SK-N-SH treated with all-trans-retinoic acid at 6 μM for 48 hours (cell line): ENCODE data around the gene RAD51B.

Experiments
- ATAC-seq: fragments of 200-7000 bp; cut with Tn5 transposase; 3 replicates; pipeline ENCODE4 v1.9.1; 2020; ENCODE audit warnings: mild to moderate bottlenecking, moderate library complexity
- ARNTL ChIP-seq: fragments of 450-650 bp; formaldehyde crosslinking; IDR thresholded peaks from 2 replicates; pipeline ENCODE4 v1.5.0; 2020; ENCODE audit warnings: low read depth, mild to moderate bottlenecking, moderate library complexity, borderline replicate concordance
- BACH2 ChIP-seq: fragments of 250-450 bp; sonication (Bioruptor Pico); IDR thresholded peaks from 2 replicates; pipeline ENCODE4 v1.9.0; 2021; ENCODE audit warnings: mild to moderate bottlenecking, borderline replicate concordance
- CSDC2 ChIP-seq: fragments of 250-450 bp; sonication (Bioruptor Pico); IDR thresholded peaks from 2 replicates; pipeline ENCODE4 v1.5.0; 2020; ENCODE audit warnings: mild to moderate bottlenecking, moderate library complexity
- ESRRG ChIP-seq: fragments of 250-450 bp; sonication (Bioruptor Pico); IDR thresholded peaks from 2 replicates; pipeline ENCODE4 v1.6.1; 2021; ENCODE audit warnings: mild to moderate bottlenecking
- GLIS3 ChIP-seq: fragments of 250-450 bp; sonication (Bioruptor Pico); IDR thresholded peaks from 2 replicates; pipeline ENCODE4 v1.5.0; 2020; ENCODE audit warnings: mild to moderate bottlenecking, moderate library complexity
- ISL1 ChIP-seq: fragments of 250-450 bp; sonication (Bioruptor Pico); IDR thresholded peaks from 2 replicates; pipeline ENCODE4 v2.1.2; 2022; ENCODE audit warnings: mild to moderate bottlenecking, moderate library complexity
- PATZ1 ChIP-seq: fragments of 250-450 bp; sonication (Bioruptor Pico); IDR thresholded peaks from 2 replicates; pipeline ENCODE4 v1.8.0; 2020; ENCODE audit warnings: mild to moderate bottlenecking, moderate library complexity, borderline replicate concordance
- POU6F1 ChIP-seq: fragments of 250-450 bp; sonication (Bioruptor Pico); IDR thresholded peaks from 2 replicates; pipeline ENCODE4 v1.8.0; 2021; ENCODE audit warnings: low read depth, mild to moderate bottlenecking, moderate library complexity, borderline replicate concordance
- PPARA ChIP-seq: fragments of 250-450 bp; sonication (Bioruptor Pico); IDR thresholded peaks from 2 replicates; pipeline ENCODE4 v1.5.0; 2020; ENCODE audit warnings: mild to moderate bottlenecking, borderline replicate concordance
- RARB ChIP-seq: fragments of 250-450 bp; sonication (Bioruptor Pico); IDR thresholded peaks from 2 replicates; pipeline ENCODE4 v1.8.0; 2021; ENCODE audit warnings: mild to moderate bottlenecking, moderate library complexity
- SNAI2 ChIP-seq: fragments of 250-450 bp; sonication (Bioruptor Pico); IDR thresholded peaks from 2 replicates; pipeline ENCODE4 v1.5.0; 2020; ENCODE audit warnings: mild to moderate bottlenecking, moderate library complexity
- TCF4 ChIP-seq: fragments of 250-450 bp; sonication (Bioruptor Pico); IDR thresholded peaks from 2 replicates; pipeline ENCODE4 v1.8.0; 2021; ENCODE audit warnings: mild to moderate bottlenecking, moderate library complexity, borderline replicate concordance
- TOX ChIP-seq: fragments of 250-450 bp; sonication (Bioruptor Pico); IDR thresholded peaks from 2 replicates; pipeline ENCODE4 v1.8.0; 2021; ENCODE audit warnings: mild to moderate bottlenecking, moderate library complexity, borderline replicate concordance
- ZC3H10 ChIP-seq: fragments of 250-450 bp; sonication (Bioruptor Pico); IDR thresholded peaks from 2 replicates; pipeline ENCODE4 v1.5.1; 2021; ENCODE audit warnings: mild to moderate bottlenecking, moderate library complexity
- ZFP3 ChIP-seq: fragments of 250-450 bp; sonication (Bioruptor Pico); IDR thresholded peaks from 2 replicates; pipeline ENCODE4 v1.5.0; 2020; ENCODE audit warnings: mild to moderate bottlenecking, moderate library complexity
- ZFP30 ChIP-seq: fragments of 450-650 bp; formaldehyde crosslinking; IDR thresholded peaks from 2 replicates; pipeline ENCODE4 v1.5.0; 2022; ENCODE audit warnings: mild to moderate bottlenecking, moderate library complexity
- ZNF565 ChIP-seq: fragments of 450-650 bp; formaldehyde crosslinking; conservative IDR thresholded peaks from 2 replicates; pipeline ENCODE4 v1.5.0; 2020; ENCODE audit warnings: low read depth, mild to moderate bottlenecking, moderate library complexity
- ZNF70 ChIP-seq: fragments of 450-650 bp; formaldehyde crosslinking; IDR thresholded peaks from 2 replicates; pipeline ENCODE4 v1.5.0; 2020; ENCODE audit warnings: mild to moderate bottlenecking, moderate library complexity
- ZNF8 ChIP-seq: fragments of 450-650 bp; formaldehyde crosslinking; IDR thresholded peaks from 2 replicates; pipeline ENCODE4 v1.5.0; 2020; ENCODE audit warnings: mild to moderate bottlenecking, moderate library complexity
- TF ChIP-seq, protein P1 (sequence below): fragments of 250-450 bp; sonication (Bioruptor Pico); IDR thresholded peaks from 2 replicates; pipeline ENCODE4 v1.5.1; 2020; ENCODE audit warnings: low read depth, mild to moderate bottlenecking, moderate library complexity
- TF ChIP-seq, protein P2 (sequence below): fragments of 250-450 bp; sonication (Bioruptor Pico); IDR thresholded peaks from 2 replicates; pipeline ENCODE4 v1.5.0; 2020; ENCODE audit warnings: mild to moderate bottlenecking, moderate library complexity
- TF ChIP-seq, protein P3 (sequence below): fragments of 250-450 bp; sonication (Bioruptor Pico); IDR thresholded peaks from 2 replicates; pipeline ENCODE4 v1.5.1; 2021; ENCODE audit warnings: mild to moderate bottlenecking, moderate library complexity

Gene RAD51B

GRCh38 chr14:67932708-67933246 is 113.2 kb downstream of the RAD51B start (continued):
- no peak for TF ChIP-seq POU6F1 (CRISPR knock-in tag)

DNA sequence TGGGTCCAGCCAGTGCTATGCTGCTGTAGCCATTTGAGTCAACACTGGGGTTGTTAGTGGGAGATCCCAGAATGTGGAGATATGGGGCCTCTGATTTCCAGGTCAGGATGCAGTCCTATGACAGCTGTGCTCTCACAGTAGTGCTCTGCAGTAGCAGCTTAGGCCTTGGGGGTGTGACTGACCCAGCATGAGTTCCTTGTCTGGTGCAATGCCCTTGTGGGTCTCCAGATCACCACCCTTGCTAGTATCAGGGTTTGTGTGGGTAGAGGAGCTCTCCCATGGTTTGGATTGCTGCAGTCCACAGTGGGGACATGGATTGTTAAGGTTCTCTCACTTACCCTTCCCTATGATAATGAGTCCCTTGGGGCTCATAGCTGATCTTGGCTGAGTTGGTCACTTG is 113.7 kb downstream of the RAD51B start:
- TF ChIP-seq CSDC2 (CRISPR knock-in tag) (no peak), PPARA (CRISPR knock-in tag) (no peak), ESRRG (no peak), ZFP30 (CRISPR knock-in tag) (no peak), TOX (CRISPR knock-in tag) (no peak), BACH2 (CRISPR knock-in tag) (no peak), ZNF70 (no peak), ZC3H10 (CRISPR knock-in tag) (no peak)
- TF ChIP-seq, protein P1, sequence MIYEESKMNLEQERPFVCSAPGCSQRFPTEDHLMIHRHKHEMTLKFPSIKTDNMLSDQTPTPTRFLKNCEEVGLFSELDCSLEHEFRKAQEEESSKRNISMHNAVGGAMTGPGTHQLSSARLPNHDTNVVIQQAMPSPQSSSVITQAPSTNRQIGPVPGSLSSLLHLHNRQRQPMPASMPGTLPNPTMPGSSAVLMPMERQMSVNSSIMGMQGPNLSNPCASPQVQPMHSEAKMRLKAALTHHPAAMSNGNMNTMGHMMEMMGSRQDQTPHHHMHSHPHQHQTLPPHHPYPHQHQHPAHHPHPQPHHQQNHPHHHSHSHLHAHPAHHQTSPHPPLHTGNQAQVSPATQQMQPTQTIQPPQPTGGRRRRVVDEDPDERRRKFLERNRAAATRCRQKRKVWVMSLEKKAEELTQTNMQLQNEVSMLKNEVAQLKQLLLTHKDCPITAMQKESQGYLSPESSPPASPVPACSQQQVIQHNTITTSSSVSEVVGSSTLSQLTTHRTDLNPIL: no peak
- no peak for ATAC-seq

GRCh38 chr14:67934087-67934486 is 114.5 kb downstream of the RAD51B start:
- ATAC-seq: peak; percentile 97
- TF ChIP-seq TCF4 (CRISPR knock-in tag) (no peak), PPARA (CRISPR knock-in tag) (no peak), PATZ1 (no peak), ISL1 (no peak)

DNA sequence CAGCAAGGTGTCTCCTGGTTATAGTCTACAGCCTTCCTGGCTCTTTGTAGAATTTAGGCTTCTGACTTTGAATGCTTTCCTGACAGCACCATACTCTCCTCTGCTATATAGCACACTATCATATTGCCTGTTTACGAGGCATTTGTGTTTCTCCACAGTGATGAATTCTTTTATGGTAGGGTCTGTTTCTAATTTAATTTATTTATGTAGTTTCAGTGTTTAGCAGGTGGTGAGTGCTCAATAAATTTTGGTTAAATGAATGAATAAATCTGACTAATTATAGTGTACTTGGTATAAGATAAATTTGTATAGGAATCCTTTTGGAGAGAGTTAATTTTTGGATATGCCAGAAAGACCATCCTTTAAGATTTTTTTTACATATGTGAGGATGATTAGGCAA is 115.3 kb downstream of the RAD51B start:
- no peak for ATAC-seq
- no peak for TF ChIP-seq ZNF565 (CRISPR knock-in tag)
- TF ChIP-seq ZFP30 (CRISPR knock-in tag): no peak
- no peak for TF ChIP-seq GLIS3 (CRISPR knock-in tag)
- TF ChIP-seq PPARA (CRISPR knock-in tag): no peak
- TF ChIP-seq, protein P1: no peak
- TF ChIP-seq TOX (CRISPR knock-in tag): no peak
- TF ChIP-seq ZNF8 (CRISPR knock-in tag): no peak

DNA sequence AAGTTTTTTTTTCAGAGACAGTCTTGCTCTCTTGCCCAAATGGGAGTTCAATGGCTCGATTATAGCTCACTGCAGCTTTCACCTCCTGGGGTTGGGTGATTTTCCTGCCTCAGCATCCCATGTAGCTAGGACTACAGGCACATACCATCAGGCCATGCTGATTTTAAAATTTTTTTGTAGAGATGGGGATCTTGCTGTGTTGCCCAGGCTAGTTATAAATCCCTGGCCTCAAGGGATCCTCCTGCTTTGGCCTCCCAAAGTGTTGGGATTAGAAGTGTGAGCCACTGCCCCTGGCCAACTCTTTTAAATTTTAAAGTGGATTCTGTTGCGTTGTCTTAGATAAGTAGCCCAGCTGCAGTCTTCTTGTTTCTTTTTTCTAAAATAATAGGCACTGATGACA is 115.8 kb downstream of the RAD51B start:
- no peak for ATAC-seq
- TF ChIP-seq RARB (no peak), SNAI2 (CRISPR knock-in tag) (no peak), ESRRG (no peak), BACH2 (CRISPR knock-in tag) (no peak), ZC3H10 (CRISPR knock-in tag) (no peak), ZNF565 (CRISPR knock-in tag) (no peak), PATZ1 (no peak), TOX (CRISPR knock-in tag) (no peak), ZFP3 (no peak), ARNTL (CRISPR knock-in tag) (no peak)
- TF ChIP-seq, protein P2, sequence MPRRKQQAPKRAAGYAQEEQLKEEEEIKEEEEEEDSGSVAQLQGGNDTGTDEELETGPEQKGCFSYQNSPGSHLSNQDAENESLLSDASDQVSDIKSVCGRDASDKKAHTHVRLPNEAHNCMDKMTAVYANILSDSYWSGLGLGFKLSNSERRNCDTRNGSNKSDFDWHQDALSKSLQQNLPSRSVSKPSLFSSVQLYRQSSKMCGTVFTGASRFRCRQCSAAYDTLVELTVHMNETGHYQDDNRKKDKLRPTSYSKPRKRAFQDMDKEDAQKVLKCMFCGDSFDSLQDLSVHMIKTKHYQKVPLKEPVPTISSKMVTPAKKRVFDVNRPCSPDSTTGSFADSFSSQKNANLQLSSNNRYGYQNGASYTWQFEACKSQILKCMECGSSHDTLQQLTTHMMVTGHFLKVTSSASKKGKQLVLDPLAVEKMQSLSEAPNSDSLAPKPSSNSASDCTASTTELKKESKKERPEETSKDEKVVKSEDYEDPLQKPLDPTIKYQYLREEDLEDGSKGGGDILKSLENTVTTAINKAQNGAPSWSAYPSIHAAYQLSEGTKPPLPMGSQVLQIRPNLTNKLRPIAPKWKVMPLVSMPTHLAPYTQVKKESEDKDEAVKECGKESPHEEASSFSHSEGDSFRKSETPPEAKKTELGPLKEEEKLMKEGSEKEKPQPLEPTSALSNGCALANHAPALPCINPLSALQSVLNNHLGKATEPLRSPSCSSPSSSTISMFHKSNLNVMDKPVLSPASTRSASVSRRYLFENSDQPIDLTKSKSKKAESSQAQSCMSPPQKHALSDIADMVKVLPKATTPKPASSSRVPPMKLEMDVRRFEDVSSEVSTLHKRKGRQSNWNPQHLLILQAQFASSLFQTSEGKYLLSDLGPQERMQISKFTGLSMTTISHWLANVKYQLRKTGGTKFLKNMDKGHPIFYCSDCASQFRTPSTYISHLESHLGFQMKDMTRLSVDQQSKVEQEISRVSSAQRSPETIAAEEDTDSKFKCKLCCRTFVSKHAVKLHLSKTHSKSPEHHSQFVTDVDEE: no peak
- TF ChIP-seq, protein P3, sequence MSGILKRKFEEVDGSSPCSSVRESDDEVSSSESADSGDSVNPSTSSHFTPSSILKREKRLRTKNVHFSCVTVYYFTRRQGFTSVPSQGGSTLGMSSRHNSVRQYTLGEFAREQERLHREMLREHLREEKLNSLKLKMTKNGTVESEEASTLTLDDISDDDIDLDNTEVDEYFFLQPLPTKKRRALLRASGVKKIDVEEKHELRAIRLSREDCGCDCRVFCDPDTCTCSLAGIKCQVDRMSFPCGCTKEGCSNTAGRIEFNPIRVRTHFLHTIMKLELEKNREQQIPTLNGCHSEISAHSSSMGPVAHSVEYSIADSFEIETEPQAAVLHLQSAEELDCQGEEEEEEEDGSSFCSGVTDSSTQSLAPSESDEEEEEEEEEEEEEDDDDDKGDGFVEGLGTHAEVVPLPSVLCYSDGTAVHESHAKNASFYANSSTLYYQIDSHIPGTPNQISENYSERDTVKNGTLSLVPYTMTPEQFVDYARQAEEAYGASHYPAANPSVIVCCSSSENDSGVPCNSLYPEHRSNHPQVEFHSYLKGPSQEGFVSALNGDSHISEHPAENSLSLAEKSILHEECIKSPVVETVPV (CRISPR knock-in tag): no peak
